ENCODE results near the gene CTBP1. TPM values are rescaled to one million over a fixed set of nuclear protein-coding genes. Genes with fewer than 3 reads are reported as not detected.

Gene CTBP1
- total RNA-seq, 1 experiment from 2014 or later: 153 TPM

DNA sequence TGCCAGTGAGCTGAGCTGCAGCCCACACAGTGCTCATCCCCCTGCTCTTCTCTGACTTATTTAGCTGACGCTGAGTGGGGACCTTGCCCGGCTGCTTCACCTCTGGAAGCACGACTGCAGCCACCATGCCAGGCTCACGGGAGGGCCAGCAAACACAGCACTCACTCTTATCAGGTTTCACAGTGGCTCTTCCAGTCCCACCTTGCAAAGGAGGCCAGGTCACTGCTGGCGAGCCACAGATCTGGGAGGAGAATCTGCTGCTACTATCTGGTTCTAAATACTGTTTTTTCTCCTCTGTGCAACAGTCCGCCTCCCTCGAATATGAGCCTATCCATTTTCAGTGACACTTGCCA is 69.9 kb downstream of the CTBP1 start:
- Histone ChIP-seq H3K4me1 (replicated peaks; ENCODE audit: insufficient read depth) (no peaks in the 10 kb centered on the region), H3K9me2 (ENCODE audit: insufficient read depth) (no peaks in the 10 kb centered on the region), H3F3A (ENCODE audit: insufficient read depth, low read depth) (no peaks in the 10 kb centered on the region), H3K9me3 (ENCODE audit: insufficient read depth, low read depth) (peaks cover 8% of the 10 kb centered on the region; the same call in 1 of the 2 replicates), H2AFZ (no peak overlapping the region), H3K27me3 (ENCODE audit: insufficient read depth, low read depth) (no peaks in the 10 kb centered on the region), H4K20me1 (ENCODE audit: insufficient read depth) (no peaks in the 10 kb centered on the region), H3K4me3 (no peak overlapping the region), H3K4me2 (no peak overlapping the region), H3K36me3 (ENCODE audit: low read depth) (no peaks in the 10 kb centered on the region), H3K79me2 (ENCODE audit: low read depth) (no peaks in the 10 kb centered on the region), H3K27ac (no peak overlapping the region)
- ChIA-PET CTCF (no interaction called here), POLR2A (ENCODE audit: unreplicated experiment) (no interaction called here)
- BruUV-seq (replicated peaks): no TSS peak
- intact Hi-C loops (cut with micrococcal nuclease; ENCODE audit: unreplicated experiment): no loop called here
- no peak for DNase-seq
- TF ChIP-seq EZH2 (IDR thresholded peaks at IDR 0.05; ENCODE audit: low read depth): no peak
- TF ChIP-seq, protein P1, sequence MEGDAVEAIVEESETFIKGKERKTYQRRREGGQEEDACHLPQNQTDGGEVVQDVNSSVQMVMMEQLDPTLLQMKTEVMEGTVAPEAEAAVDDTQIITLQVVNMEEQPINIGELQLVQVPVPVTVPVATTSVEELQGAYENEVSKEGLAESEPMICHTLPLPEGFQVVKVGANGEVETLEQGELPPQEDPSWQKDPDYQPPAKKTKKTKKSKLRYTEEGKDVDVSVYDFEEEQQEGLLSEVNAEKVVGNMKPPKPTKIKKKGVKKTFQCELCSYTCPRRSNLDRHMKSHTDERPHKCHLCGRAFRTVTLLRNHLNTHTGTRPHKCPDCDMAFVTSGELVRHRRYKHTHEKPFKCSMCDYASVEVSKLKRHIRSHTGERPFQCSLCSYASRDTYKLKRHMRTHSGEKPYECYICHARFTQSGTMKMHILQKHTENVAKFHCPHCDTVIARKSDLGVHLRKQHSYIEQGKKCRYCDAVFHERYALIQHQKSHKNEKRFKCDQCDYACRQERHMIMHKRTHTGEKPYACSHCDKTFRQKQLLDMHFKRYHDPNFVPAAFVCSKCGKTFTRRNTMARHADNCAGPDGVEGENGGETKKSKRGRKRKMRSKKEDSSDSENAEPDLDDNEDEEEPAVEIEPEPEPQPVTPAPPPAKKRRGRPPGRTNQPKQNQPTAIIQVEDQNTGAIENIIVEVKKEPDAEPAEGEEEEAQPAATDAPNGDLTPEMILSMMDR (conservative IDR thresholded peaks at IDR 0.05): no peak

GRCh38 chr4:1178300-1179088 is 70.4 kb downstream of the CTBP1 start:
- BruUV-seq (replicated peaks): no TSS peak
- H3K36me3 ChIP-seq (ENCODE audit: low read depth): no peaks in the 10 kb centered on the region
- H3K4me2 ChIP-seq: no peak overlapping the region
- no peak overlapping the region for H2AFZ ChIP-seq
- H3K9me2 ChIP-seq (ENCODE audit: insufficient read depth): no peaks in the 10 kb centered on the region
- H3F3A ChIP-seq (ENCODE audit: insufficient read depth, low read depth): no peaks in the 10 kb centered on the region
- H3K79me2 ChIP-seq (ENCODE audit: low read depth): no peaks in the 10 kb centered on the region
- DNase-seq: no peak
- H3K4me3 ChIP-seq: no peak overlapping the region
- no peak for TF ChIP-seq EZH2 (IDR thresholded peaks at IDR 0.05; ENCODE audit: low read depth)
- TF ChIP-seq, protein P1 (conservative IDR thresholded peaks at IDR 0.05): no peak
- intact Hi-C loops (cut with micrococcal nuclease; ENCODE audit: unreplicated experiment): no loop called here
- H3K9me3 ChIP-seq (ENCODE audit: insufficient read depth, low read depth): peaks cover 8% of the 10 kb centered on the region; the same call in 1 of the 2 replicates
- no peak overlapping the region for H3K27ac ChIP-seq
- CTCF ChIA-PET: no interaction called here
- H3K27me3 ChIP-seq (ENCODE audit: insufficient read depth, low read depth): no peaks in the 10 kb centered on the region
- H3K4me1 ChIP-seq (replicated peaks; ENCODE audit: insufficient read depth): no peaks in the 10 kb centered on the region
- POLR2A ChIA-PET (ENCODE audit: unreplicated experiment): no interaction called here
- H4K20me1 ChIP-seq (ENCODE audit: insufficient read depth): no peaks in the 10 kb centered on the region

DNA sequence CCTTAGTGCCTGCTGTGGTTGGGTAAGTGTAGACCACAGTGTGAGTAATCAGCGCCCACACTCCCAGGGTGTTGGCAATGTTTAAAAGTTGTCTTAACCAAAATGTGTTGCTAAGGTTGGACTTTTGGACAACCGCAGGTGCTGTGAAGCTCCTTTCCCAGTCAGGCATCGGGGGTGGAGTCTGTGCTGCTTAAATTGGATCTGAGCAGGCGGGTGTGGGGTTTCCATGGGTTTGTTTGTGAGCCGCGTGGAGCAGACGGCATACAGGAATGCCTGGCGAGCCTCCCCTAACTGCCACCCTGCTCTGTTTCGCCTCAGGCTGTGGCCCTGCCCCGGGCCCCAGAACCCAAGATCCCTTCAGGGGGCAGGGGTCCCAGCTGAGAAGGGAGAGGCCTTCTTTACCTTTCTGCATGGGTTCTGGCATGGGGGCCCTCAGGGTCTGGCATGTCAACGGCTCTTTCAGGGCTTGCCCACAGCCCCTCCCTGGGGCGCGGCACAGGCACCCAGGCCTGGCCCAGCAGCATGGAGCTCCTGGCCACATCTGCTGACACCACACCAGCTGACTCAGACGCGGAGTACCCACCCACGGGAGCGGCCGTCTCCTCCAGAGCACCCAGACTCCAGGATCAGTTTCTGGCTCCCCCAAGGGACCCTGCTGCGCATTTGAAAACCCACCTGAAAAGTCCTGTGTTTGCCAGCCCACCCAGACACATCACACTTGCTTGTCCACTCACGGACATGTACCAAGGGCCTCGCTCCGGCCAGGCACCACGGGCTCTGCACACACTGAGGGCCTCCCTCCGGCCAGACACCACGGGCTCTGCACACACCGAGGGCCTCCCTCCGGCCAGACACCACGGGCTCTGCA is 71.4 kb downstream of the CTBP1 start:
- Histone ChIP-seq H3K27ac (no peak overlapping the region), H3K4me1 (replicated peaks; ENCODE audit: insufficient read depth) (no peaks in the 10 kb centered on the region), H4K20me1 (ENCODE audit: insufficient read depth) (no peaks in the 10 kb centered on the region), H3K27me3 (ENCODE audit: insufficient read depth, low read depth) (0 out of 2 replicates have a peak, but pooled peaks cover under 1% of the 10 kb centered on the region), H3K79me2 (ENCODE audit: low read depth) (no peaks in the 10 kb centered on the region), H3K36me3 (ENCODE audit: low read depth) (no peaks in the 10 kb centered on the region), H3K4me2 (no peak overlapping the region), H3K9me3 (ENCODE audit: insufficient read depth, low read depth) (peaks cover 8% of the 10 kb centered on the region; the same call in 1 of the 2 replicates), H2AFZ (no peak overlapping the region), H3K4me3 (no peak overlapping the region), H3F3A (ENCODE audit: insufficient read depth, low read depth) (no peaks in the 10 kb centered on the region), H3K9me2 (ENCODE audit: insufficient read depth) (no peaks in the 10 kb centered on the region)
- ChIA-PET CTCF (no interaction called here), POLR2A (ENCODE audit: unreplicated experiment) (interaction anchor here (0.5 kb wide), 1 partner anchor 169 kb away, joined by 4 read pairs; the partner anchor contains the start of gene UVSSA)
- BruUV-seq (replicated peaks): no TSS peak
- TF ChIP-seq, protein P1 (conservative IDR thresholded peaks at IDR 0.05): no peak
- no peak for TF ChIP-seq EZH2 (IDR thresholded peaks at IDR 0.05; ENCODE audit: low read depth)
- DNase-seq: peak in 1 of 2 experiments; percentile 46
- intact Hi-C loops (cut with micrococcal nuclease; ENCODE audit: unreplicated experiment): no loop called here
